DMS79 treated with DMSO at 0.1 percent for 48 hours (cell line): ENCODE data around the gene EPB42.
"Not testable (repeated sequence)": the region's sequence is repeated elsewhere in the genome, so short reads cannot be mapped to it uniquely, and the experiment has no call there.

Experiments used
- DNase-seq: peaks from one replicate; lab custom pipeline; 2025; lab: John Stamatoyannopoulos, UW

EPB42 gene

GRCh38 chr15:43212299-43212698 is 8.5 kb downstream of the EPB42 start:
- no peak for DNase-seq

DNA sequence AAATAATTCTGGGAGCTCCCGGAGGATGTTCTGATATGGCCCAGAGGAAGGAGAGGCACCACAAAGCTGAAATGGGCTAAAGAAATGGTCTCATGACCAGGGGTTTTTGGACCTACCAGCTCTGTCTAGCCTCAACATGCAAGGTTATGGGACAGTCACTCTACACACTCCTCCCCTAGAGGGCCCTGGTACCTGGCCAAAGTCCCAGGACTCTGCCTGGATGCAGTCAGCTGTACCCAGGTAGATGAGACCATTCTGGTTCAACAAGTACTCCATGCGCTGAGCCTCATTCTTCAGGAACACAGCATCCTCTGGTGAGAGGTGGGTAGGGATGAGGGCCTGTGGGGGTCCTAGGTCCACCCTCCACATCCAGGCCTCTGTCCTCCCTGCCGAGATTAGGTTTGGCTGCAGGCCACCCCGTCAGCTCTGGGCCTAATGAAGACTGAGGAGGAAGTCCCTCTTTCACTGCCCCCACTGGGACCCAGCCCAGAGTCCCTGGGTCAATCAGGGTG is 9.5 kb downstream of the EPB42 start:
- DNase-seq, result no peak

- no peak for DNase-seq
Observed at GRCh38 chr15:43210807-43211206, 10.0 kb downstream of the EPB42 start.

DNA sequence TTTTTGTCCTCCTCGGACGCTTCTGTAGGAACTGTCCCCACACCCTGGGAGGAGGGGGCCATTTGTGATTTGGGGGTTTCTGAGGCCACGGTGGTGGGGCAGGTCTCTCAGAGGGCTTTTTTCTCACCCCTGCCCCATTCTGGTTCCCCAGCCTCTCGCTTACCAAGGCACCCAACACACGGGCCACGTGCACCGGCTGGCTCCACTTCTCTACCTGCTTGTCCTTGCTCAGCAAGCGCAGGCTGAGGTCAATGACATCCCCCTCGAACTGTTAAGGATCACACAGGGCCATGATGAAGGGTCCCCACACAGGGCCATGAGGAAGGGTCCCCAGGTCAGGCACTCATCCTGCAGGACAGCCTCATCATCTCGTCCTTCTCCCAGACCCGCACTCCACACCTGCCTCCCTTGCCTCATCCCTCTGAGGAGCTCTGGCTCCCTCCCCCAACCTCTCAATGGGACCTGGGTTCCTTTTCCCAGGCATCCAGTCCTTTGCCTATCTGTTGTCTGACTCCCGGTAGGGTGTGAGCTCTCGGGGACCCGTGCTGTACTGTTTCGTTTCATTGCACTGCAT is 10.6 kb downstream of the EPB42 start:
- DNase-seq, result no peak

- DNase-seq, result no peak
Observed at GRCh38 chr15:43209059-43209824, 11.6 kb downstream of the EPB42 start.

GRCh38 chr15:43208052-43209002 is 12.5 kb downstream of the EPB42 start:
- no peak for DNase-seq

DNA sequence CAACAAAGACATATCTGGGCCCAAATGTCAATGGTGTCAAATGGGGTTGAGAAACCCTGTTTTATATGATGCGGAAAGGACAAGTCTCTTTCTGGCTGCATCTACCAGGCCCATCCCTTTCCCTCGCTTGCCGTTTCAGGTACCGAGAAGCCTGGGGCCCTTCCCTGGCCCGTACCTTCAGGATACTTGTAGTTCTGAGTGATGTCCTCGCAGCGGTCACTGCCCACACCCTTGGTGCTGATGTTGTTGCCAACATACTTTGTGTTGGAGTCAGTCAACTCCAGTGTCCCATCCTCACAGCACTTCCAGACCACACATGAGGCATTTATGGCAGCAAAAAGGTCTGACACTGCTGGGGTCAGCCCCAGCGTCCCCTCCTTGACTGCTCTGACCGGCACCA is 13.8 kb downstream of the EPB42 start:
- no peak for DNase-seq

GRCh38 chr15:43206054-43206453 is 14.8 kb downstream of the EPB42 start:
- DNase-seq, result no peak

DNA sequence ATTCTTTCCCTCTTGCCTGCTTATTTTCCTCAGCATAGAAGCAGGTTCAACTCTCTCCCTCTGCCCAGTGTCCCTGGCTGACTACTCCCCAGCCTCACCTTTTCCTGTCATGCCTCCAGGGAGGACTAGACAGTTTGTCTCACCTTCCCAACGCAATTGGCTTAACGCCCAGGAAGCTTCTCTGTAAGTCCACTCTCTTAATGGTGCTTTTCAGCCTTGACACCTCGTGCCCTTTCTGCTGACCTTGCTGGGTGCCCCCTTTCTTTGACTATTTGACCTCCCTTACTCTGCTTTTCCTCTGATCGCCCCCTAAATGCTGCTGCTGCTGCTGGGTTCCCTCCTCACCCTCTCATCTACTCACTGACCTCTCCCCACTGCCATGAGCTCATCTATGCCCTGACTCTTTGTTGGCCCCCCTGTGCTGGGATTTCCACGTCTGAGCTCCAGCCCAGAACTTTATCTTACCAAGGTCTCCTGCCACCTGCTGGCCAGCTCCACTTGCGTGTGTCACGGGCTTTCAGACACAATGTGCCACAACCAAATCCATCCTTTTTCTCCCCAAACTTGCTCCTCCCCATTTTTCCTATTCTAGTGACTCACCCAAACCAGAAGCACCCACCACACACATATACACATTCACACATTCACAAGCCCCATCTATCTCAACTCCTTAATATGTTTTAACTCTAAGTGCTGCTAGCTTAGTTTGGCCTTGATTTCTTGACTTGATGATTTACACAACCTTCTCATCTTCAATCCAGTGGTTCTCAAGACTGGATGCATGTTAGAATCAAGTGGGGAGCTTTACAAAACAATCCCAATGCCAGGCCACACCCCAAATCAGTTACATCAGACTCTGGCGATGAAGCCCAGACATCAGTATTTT is 16.6 kb downstream of the EPB42 start:
- DNase-seq, result no peak

DNA sequence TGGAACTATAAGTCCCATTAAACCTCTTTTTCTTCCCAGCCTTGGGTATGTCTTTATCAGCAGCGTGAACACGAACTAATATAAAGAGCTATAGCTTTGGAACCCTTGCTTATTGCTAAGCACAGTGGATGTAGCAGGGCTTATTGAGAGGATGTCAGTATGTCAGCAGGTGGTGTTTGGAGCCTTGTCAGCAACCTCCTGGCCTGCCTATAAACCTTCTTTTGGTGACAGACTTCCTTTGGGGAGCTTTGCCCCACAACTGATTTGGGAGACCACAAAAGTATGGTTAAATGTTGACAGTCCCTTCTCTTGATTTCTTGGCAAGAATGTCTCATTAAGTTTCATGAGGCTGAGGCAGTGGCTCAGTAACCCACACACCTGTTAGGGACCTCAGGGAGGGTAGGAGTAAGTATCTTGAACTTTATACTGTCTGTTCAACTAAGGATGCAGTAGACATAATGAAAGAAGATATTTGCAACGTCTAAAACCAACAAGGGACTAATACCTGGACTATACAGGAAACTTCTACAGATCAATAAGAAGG is 20.8 kb downstream of the EPB42 start:
- DNase-seq, result no peak

DNA sequence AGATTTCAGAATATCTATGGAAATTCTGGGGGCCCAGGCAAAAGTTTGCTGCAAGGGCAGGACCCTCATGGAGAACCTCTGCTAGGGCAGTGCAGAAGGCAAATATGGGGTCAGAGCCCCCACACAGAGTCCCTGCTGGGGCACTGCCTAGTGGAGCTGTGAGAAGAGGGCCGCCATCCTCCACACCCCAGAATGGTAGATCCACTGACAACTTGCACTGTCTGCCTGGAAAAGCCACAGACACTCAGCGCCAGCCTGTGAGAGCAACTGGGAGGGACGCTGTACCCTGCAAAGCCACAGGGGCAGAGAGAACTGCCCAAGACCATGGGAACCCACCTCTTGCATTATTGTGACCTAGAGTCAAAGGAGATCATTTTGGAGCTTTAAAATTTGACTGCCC is 21.8 kb downstream of the EPB42 start:
- no peak for DNase-seq

DNA sequence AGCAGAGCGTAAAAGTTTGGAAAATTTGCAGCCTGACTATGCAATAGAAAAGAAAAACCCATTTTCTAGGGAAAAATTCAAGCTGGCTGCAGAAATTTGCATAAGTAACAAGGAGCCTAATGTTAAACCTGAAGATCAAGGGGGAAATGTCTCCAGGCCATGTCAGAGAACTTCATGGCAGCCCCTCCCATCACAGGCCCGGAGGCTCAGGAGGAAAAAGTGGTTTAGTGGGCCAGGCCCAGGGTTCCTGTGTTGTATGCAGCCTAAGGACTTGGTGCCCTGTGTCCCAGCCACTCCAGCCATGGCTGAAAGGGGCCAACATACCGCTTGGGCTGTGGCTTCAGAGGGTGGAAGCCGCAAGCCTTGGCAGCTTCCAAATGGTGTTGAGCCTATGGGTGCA is 22.3 kb downstream of the EPB42 start:
- not testable (repeated sequence) for DNase-seq

- DNase-seq, result not testable (repeated sequence)
Observed at GRCh38 chr15:43197773-43198172, 23.0 kb downstream of the EPB42 start.

GRCh38 chr15:43196760-43197548 is 23.9 kb downstream of the EPB42 start:
- no peak for DNase-seq

- DNase-seq, result no peak
Observed at GRCh38 chr15:43194795-43195194, 26.0 kb downstream of the EPB42 start.

DNA sequence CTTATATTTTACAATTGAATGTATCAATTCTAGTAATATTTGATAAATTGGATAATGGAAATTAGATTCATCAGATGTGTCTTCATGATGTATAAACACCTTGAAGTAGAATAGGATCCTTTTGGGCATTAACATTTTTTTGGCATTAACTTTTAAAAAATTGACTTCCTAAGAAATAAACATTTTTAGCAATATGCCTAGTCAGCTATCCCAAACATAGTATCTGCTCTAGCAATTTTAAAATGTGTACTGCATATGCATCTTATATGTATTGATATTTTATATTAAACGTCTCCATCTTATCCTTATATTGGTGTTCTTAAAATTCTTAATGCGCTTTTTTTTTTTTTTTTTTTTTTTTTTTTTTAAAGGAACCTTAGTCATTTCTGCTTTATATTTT is 27.1 kb downstream of the EPB42 start:
- DNase-seq, result no peak

DNA sequence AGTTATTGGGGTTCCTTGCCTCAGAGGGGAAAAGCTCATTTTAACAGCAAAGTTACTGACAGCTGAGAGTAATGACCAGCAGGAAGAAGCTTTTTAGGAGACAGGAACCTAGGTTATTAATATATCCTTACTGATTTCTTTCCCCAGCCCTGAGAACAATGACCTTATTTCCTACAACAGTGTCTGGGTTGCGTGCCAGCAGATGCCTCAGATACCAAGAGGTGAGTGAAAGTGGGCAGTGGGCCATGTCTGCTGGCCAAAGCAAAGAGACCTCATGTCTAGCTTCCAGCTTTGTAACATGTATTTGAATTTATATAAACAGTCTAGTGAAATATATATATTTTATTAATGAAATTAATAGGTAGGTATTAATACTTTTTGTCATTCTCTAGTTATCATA is 30.6 kb downstream of the EPB42 start:
- DNase-seq, result no peak

GRCh38 chr15:43189296-43189695 is 31.5 kb downstream of the EPB42 start:
- DNase-seq, result no peak

DNA sequence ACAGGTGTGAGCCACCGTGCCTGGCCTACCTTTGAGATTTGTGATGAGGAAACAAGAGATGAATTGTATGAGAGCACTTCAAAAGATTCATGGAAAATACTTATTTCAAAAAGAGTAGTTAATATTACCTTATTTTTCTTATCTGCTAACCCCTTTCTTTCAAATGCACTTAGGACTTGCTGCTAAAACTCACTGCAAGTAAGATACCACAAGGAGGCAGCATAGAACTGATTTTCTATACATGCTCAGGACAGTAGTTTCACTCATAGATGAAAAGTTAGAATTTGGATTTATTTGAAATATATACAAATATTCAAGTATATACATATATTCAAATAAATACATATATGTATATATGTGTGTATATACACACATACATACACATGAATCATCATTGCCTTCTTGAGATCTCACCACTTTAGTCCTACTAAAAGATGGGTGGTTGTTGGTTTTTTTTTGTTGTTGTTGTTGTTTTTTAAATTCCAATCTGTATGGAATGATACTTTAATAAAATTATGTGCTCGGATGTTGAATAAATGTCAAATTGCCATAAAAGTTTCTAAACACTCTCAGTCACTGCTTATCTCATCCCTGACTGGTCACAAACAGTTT is 33.2 kb downstream of the EPB42 start:
- peak; percentile 1 for DNase-seq

- no peak for DNase-seq
Observed at GRCh38 chr15:43186003-43186353, 34.8 kb downstream of the EPB42 start.
